Testis (tissue), 3 donors: ENCODE data around the gene TMEM225B. TPM values are rescaled to one million over a fixed set of nuclear protein-coding genes. Genes with fewer than 3 reads are reported as not detected.

Source experiments
- DNase-seq: peaks from one replicate; pipeline ENCODE4 v3.0.0-alpha.2; 2019
- H3K27ac ChIP-seq, 2 donors: fragments of 200-600 bp; sonication (generic); one replicate each; pipeline ENCODE4 v1.5.1; 2019
- H3K27me3 ChIP-seq: fragments of 200-600 bp; sonication (generic); one replicate; pipeline ENCODE4 v1.5.1; 2019
- H3K36me3 ChIP-seq: fragments of 200-600 bp; sonication (generic); one replicate; pipeline ENCODE4 v1.5.1; 2017; ENCODE audit warnings: low read depth; ENCODE audit errors: missing control alignments
- H3K4me1 ChIP-seq: fragments of 200-600 bp; sonication (generic); one replicate; pipeline ENCODE4 v1.5.1; 2019
- H3K4me3 ChIP-seq, 2 donors: fragments of 200-600 bp; sonication (generic); one replicate each; pipeline ENCODE4 v1.5.1; 2017 to 2019
- H3K9me3 ChIP-seq: fragments of 200-600 bp; sonication (generic); one replicate; pipeline ENCODE4 v1.5.1; 2017
- CTCF ChIP-seq, 3 experiments: fragments of 450-650 bp in 2 of 3; fragments of 200-600 bp in 1 of 3; sonication (generic) in 1 of 3; IDR thresholded peaks; one replicate each; pipeline ENCODE4 v1.5.1; 2016 to 2019; ENCODE audit warnings: antibody characterized with exemption in 3 of 3, mild to moderate bottlenecking in 2 of 3, moderate library complexity in 1 of 3
- POLR2A ChIP-seq: fragments of 450-650 bp; IDR thresholded peaks from one replicate; pipeline ENCODE4 v1.6.1; 2017; ENCODE audit warnings: antibody characterized with exemption, mild to moderate bottlenecking, moderate library complexity
- WGBS, 2 donors: methylation state at CpG; one replicate each; pipeline ENCODE4 v1.1.5; 2018; 5-methylcytosine and 5-hydroxymethylcytosine counted together
- intact Hi-C: fragments of 100-400 bp; cut with DNase I; formaldehyde crosslinking; loops from one replicate; pipeline ENCODE4 v1.15.1; 2023; ENCODE audit warnings: low total_unique reads
- polyA plus RNA-seq: library from polyadenylated mRNA; stranded (reverse); fragments of 350-450 nt; fragmentation: Illumina TruSeq; extraction: RNeasy Lipid Tissue Mini Kit (QIAGEN cat#74804); gene quantifications from one replicate; pipeline ENCODE4 v1.2.3, GENCODE V29; 2014; ENCODE audit warnings: low read depth, low replicate concordance; ENCODE audit not compliant: insufficient read depth
- total RNA-seq, 2 donors: library from RNA; depleted of rRNA; stranded (reverse); fragments of >200 nt; gene quantifications; one replicate each; pipeline ENCODE4 v1.2.3, GENCODE V29; 2016

Gene TMEM225B
- total and polyA plus RNA-seq, 3 donors from 2014 or later: 57.0 to 406 (median 62.1) TPM

GRCh38 chr7:99594948-99595745 lies 2.9 kb upstream of the TMEM225B start:
- Histone ChIP-seq H3K4me1 (no peaks in the 10 kb centered on the region), H3K9me3 (no peaks in the 10 kb centered on the region), H3K27me3 (no peaks in the 10 kb centered on the region), H3K27ac (no peak overlapping the region), H3K36me3 (no peaks in the 10 kb centered on the region), H3K4me3 (no peak overlapping the region)
- intact Hi-C loops: no loop called here
- TF ChIP-seq POLR2A (no peak), CTCF (IDR thresholded peaks at IDR 0.05) (no peak)
- 78 to 83% methylated on average over 7 of the region's 7 CpGs for WGBS, 2 donors
- DNase-seq: no peak

GRCh38 chr7:99596408-99596955 lies 1.6 kb upstream of the TMEM225B start:
- Histone ChIP-seq H3K27me3 (no peaks in the 10 kb centered on the region), H3K9me3 (no peaks in the 10 kb centered on the region), H3K4me3 (no peak overlapping the region), H3K4me1 (no peaks in the 10 kb centered on the region), H3K36me3 (no peaks in the 10 kb centered on the region), H3K27ac (no peak overlapping the region)
- 60 to 61% methylated on average over 1 of the region's 1 CpG for WGBS, 2 donors
- intact Hi-C loops: no loop called here
- DNase-seq: no peak
- TF ChIP-seq POLR2A (no peak), CTCF (IDR thresholded peaks at IDR 0.05) (no peak)

GRCh38 chr7:99599836-99600235 lies 1.8 kb downstream of the TMEM225B start:
- H3K36me3 ChIP-seq: no peaks in the 10 kb centered on the region
- no peak overlapping the region for H3K27ac ChIP-seq
- no peaks in the 10 kb centered on the region for H3K4me1 ChIP-seq
- intact Hi-C loops: no loop called here
- H3K4me3 ChIP-seq: no peak overlapping the region
- no peak for TF ChIP-seq POLR2A
- no peak for TF ChIP-seq CTCF (IDR thresholded peaks at IDR 0.05)
- H3K9me3 ChIP-seq: no peaks in the 10 kb centered on the region
- no peaks in the 10 kb centered on the region for H3K27me3 ChIP-seq
- 39 to 56% methylated on average over 4 of the region's 4 CpGs for WGBS, 2 donors
- DNase-seq: no peak

- no peaks in the 10 kb centered on the region for H3K27me3 ChIP-seq
- no peak overlapping the region for H3K4me3 ChIP-seq
- no peaks in the 10 kb centered on the region for H3K9me3 ChIP-seq
- 84 to 85% methylated on average over 4 to 7 of the region's 7 CpGs for WGBS, 2 donors
- no peaks in the 10 kb centered on the region for H3K4me1 ChIP-seq
- no peak for DNase-seq
- intact Hi-C loops: no loop called here
- H3K27ac ChIP-seq: no peak overlapping the region
- no peak for TF ChIP-seq POLR2A
- no peak for TF ChIP-seq CTCF (IDR thresholded peaks at IDR 0.05)
- no peaks in the 10 kb centered on the region for H3K36me3 ChIP-seq
Measured at GRCh38 chr7:99601656-99602310, 3.7 kb downstream of the TMEM225B start.
